ENCODE data around the gene SUGP1. TPM values are rescaled to one million over a fixed set of nuclear protein-coding genes. Genes with fewer than 3 reads are reported as not detected.

SUGP1 gene
- polyA plus RNA-seq, 1 donor from 2014 or later, result 82.0 TPM

- H3K9ac ChIP-seq (ENCODE audit: low read length), result no peak overlapping the region
- TF ChIP-seq REST (IDR thresholded peaks at IDR 0.05; ENCODE audit: borderline replicate concordance), result no peak
- TF ChIP-seq RAD21 (conservative IDR thresholded peaks at IDR 0.05), result no peak
- TF ChIP-seq EP300 (conservative IDR thresholded peaks at IDR 0.05; ENCODE audit: poor library complexity, severe bottlenecking), result no peak
- TF ChIP-seq CTCF (IDR thresholded peaks at IDR 0.05; ENCODE audit: poor library complexity, severe bottlenecking), result no peak
- TF ChIP-seq EZH2 (IDR thresholded peaks at IDR 0.05; ENCODE audit: borderline replicate concordance, insufficient read depth, low read length, poor library complexity, severe bottlenecking), result no peak
- no peak for TF ChIP-seq POLR2AphosphoS5 (IDR thresholded peaks at IDR 0.05)
- TF ChIP-seq SMC3 (conservative IDR thresholded peaks at IDR 0.05; ENCODE audit: poor library complexity), result no peak
- no peak for TF ChIP-seq MXI1 (conservative IDR thresholded peaks at IDR 0.05; ENCODE audit: poor library complexity, severe bottlenecking)
- TF ChIP-seq TAF1 (IDR thresholded peaks at IDR 0.05; ENCODE audit: low read depth), result no peak
- H3K27ac ChIP-seq (ENCODE audit: low read length), result no peak overlapping the region
- H3K27me3 ChIP-seq (ENCODE audit: insufficient read depth, low read depth, low read length), result no peaks in the 10 kb centered on the region
- no peak overlapping the region for H3K4me3 ChIP-seq (ENCODE audit: low read length)
- H4K20me1 ChIP-seq (ENCODE audit: insufficient read depth), result no peaks in the 10 kb centered on the region
- no peaks in the 10 kb centered on the region for H3K36me3 ChIP-seq (ENCODE audit: insufficient read depth, low read length)
- no peaks in the 10 kb centered on the region for H3K9me3 ChIP-seq (ENCODE audit: low read length)
- no peak overlapping the region for H3K4me2 ChIP-seq (ENCODE audit: low read length)
- H3K9me2 ChIP-seq (ENCODE audit: insufficient read depth, low read length), result no peaks in the 10 kb centered on the region
- no peaks in the 10 kb centered on the region for H3F3A ChIP-seq (ENCODE audit: insufficient read depth, low read length, poor library complexity, severe bottlenecking)
- H3K79me2 ChIP-seq (replicated peaks; ENCODE audit: insufficient read depth, low read length), result no peaks in the 10 kb centered on the region
- H2AFZ ChIP-seq (ENCODE audit: low read depth, low read length), result no peak overlapping the region
These were observed 28.0 kb upstream of the SUGP1 start for GRCh38 chr19:19348266-19348665.

- no peaks in the 10 kb centered on the region for H4K20me1 ChIP-seq (ENCODE audit: insufficient read depth)
- H3K4me2 ChIP-seq (ENCODE audit: low read length), result no peak overlapping the region
- no peaks in the 10 kb centered on the region for H3K9me2 ChIP-seq (ENCODE audit: insufficient read depth, low read length)
- no peaks in the 10 kb centered on the region for H3K9me3 ChIP-seq (ENCODE audit: low read length)
- no peaks in the 10 kb centered on the region for H3K27me3 ChIP-seq (ENCODE audit: insufficient read depth, low read depth, low read length)
- TF ChIP-seq POLR2AphosphoS5 (IDR thresholded peaks at IDR 0.05) (no peak), CTCF (IDR thresholded peaks at IDR 0.05; ENCODE audit: poor library complexity, severe bottlenecking) (no peak), EP300 (conservative IDR thresholded peaks at IDR 0.05; ENCODE audit: poor library complexity, severe bottlenecking) (no peak), RAD21 (conservative IDR thresholded peaks at IDR 0.05) (no peak), REST (IDR thresholded peaks at IDR 0.05; ENCODE audit: borderline replicate concordance) (no peak), MXI1 (conservative IDR thresholded peaks at IDR 0.05; ENCODE audit: poor library complexity, severe bottlenecking) (no peak), EZH2 (IDR thresholded peaks at IDR 0.05; ENCODE audit: borderline replicate concordance, insufficient read depth, low read length, poor library complexity, severe bottlenecking) (no peak), TAF1 (IDR thresholded peaks at IDR 0.05; ENCODE audit: low read depth) (no peak), SMC3 (conservative IDR thresholded peaks at IDR 0.05; ENCODE audit: poor library complexity) (no peak)
- H3K36me3 ChIP-seq (ENCODE audit: insufficient read depth, low read length), result no peaks in the 10 kb centered on the region
- H3K79me2 ChIP-seq (replicated peaks; ENCODE audit: insufficient read depth, low read length), result no peaks in the 10 kb centered on the region
- no peak overlapping the region for H3K4me3 ChIP-seq (ENCODE audit: low read length)
- H2AFZ ChIP-seq (ENCODE audit: low read depth, low read length), result no peak overlapping the region
- no peak overlapping the region for H3K9ac ChIP-seq (ENCODE audit: low read length)
- no peaks in the 10 kb centered on the region for H3F3A ChIP-seq (ENCODE audit: insufficient read depth, low read length, poor library complexity, severe bottlenecking)
- no peak overlapping the region for H3K27ac ChIP-seq (ENCODE audit: low read length)
These were observed 27.2 kb upstream of the SUGP1 start for GRCh38 chr19:19347401-19348110.

Measured in neural cell (in vitro differentiated cells).